NOMO-1 (cell line): Measurements from ENCODE around the gene NCAN.

ENCODE experiments used
- DNase-seq, 2 experiments: peaks; one replicate each; lab custom pipeline; 2025; ENCODE audit not compliant: unreplicated experiment in 2 of 2; lab: John Stamatoyannopoulos, UW

The NCAN gene

DNA sequence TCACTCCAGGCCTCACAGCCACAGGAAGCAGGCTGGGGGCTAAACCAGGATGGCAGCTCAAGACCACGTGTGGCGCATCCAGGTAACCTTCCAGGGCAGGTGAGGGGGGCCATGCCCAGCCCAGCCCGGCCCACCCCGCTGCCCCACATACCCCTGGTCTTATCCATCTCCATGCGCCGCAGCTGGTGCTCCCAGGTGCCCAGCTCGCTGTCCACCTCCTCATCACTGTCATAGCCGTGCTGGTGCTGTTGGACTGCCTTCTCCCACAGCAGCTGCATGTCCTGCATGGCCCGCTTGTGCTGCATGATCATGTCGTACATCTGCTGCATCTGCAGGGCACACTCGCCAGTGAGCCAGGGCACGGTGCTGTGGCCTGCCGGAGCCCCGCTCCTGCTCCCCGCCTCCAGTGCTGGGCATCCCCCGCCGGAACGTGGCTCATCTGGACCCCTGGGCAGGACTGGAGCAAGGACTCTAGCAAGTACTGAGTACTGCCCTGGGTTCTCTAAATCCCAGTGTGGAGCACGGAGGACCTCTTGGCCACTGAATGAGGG, 67.4 kb downstream of the NCAN start:
- DNase-seq: no peak

DNA sequence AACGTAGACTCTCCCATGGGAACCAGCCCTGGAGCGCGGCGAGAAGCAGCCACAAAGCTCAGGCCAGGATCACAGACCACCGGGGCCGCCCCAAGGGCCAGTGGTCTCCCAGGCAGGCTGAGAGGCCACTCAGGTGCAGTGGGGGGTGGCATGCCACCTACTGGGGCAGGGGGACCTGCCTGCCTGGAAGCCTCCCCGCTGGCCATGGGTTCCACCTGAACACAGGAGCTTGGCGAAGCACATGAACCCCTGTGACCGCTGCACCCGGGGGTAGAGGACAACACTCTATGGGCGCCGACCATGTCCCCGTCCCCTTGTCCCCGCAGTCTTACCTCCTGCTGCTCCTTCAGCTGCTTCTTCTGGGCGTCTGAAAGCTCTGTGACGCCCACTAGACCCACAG, 68.1 kb downstream of the NCAN start:
- DNase-seq: no peak

DNA sequence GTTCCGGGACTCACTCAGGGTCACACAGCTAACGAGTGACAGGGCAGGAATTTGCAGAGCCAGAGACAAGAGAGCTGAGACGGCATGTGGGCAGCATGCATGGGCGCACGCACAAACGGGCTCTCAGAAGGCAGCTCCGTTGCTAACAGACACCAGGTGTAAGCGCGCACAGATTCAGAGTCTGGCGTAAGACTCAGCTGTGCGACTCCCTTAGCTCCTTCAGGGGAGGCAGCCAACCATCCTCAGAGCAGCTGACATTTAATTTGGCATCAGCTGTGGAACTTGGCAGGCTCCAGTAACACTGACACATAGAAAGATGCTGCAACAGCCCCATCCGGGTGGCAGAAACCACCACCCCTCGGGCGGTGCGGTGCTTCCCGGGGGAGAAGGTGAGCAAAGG, 68.8 kb downstream of the NCAN start:
- no peak for DNase-seq

DNA sequence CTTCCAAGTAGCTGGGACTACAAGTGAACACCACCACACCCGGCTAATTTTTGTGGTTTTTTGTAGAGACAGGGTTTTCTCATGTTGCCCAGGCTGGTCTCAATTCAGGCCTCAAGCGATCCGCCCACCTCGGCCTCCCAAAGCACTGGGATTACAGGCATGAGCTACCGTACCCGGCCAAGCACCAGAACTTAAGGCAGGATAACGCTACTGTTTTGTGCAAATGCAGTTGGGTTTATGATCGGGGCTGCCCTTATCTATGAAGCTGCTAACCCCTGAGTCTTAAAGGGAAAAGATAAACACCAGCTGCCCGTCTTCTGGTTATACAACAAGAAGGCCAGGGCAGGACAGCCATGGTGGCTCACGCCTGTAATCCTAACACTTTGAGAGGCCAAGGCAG, 73.9 kb downstream of the NCAN start:
- no peak for DNase-seq

DNA sequence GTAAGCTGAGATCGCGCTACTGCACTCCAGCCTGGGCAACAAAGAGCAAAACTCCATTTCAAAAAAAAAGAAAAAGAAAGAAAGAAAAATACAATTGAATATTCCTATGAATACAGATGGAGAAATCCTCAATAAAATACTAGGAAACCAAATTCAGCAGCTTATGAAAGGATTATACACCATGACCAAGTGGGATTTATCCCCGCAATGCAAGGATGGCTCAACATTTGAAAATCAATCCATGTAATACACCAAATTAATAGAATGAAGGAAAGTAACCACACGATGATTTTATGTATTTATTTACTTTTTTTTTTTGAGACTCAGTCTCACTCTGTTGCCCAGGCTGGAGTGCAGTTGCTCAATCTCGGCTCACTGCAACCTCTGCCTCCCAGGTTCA, 80.8 kb downstream of the NCAN start:
- DNase-seq: no peak

DNA sequence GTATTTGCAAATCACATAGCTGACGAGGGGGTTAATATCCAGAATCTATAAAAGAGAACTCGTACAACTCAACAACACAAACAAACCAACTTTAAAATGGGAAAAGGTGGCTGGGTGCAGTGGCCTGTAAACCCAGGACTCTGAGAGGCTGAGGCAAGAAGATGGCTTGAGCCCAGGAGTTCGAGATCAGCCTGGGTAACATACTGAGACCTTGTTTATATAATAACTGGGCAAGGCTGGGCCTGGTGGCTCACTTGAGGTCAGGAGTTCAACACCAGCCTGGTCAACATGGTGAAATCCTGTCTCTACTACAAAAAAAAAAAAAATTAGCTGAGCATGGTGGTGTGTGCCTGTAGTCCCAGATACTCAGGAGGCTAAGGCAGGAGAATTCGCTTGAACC, 83.2 kb downstream of the NCAN start:
- DNase-seq: no peak

DNA sequence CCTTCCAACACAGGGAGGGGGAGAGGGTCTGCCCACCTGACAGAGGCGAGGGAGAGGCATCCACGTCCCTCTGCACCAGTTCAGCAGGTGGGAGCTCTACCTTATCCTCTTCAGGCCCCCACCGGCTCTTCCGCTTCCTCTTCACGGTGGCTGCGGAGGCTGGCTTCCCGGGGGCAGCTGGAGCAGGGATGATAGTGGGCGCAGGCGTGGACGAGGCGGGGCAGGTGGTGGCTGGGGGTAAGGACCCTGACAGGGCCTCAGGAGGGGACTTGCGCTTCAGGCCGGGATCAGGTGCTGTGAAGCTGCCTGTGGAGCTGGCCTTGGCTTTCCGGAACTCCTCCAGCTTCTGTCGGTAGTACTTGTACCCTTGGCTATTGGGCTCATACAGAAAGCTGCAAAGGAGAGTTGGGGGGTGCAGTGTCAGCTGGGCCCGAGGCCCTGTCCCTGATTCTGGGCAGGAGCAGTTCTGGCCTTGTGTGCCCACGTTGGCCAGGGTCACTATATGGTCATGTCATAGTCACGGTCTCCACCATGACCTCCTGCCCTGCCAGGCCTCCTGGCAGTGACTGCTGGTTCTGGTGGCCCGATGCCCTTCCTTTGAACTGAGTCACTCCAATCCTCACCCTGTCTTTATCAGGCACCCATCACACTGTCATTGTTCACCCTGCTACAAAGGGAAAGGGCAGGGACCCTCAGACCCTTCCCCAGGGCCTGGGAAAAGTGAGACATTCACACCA, 85.4 kb downstream of the NCAN start:
- no peak for DNase-seq

DNA sequence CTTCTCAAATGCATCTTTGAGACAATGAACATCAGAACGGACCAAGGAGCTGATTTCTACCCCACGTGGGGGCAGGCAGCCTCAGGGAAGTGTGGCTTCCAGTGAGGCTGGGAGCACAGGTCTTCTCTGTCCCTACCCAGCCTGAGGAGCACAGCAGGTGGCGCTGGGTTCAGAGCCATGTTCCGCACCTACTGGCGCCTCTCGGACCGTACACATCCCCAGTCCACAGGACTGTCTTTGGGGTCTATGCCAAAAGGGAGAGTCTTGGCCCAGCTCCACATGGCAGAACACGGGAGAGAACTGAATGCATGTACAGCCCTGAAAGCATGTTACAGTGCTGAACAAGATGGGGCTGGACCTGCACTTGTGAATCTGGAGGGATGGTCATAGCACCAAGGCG, 86.0 kb downstream of the NCAN start:
- DNase-seq: no peak

DNA sequence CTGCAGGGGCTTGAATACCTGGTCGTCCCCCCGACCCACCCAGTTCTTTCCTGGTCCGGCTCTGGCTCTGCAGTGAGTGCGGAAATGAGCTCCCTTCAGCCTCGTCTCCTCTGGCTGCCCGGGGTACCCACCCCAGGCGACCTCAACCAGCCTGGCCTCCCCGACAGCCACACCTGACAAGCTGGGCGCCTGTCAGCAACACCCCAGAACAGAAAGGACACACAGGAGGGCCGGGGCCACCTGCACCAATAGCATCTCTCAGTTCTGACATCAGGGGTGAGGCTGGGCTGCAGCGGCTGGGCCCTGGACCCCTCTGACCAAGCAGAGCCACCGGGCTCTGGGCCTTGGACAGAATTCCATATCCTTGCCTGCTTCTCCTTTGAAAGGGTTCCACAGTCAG, 88.9 kb downstream of the NCAN start:
- DNase-seq: no peak
